M059J (cell line): ENCODE data around the gene SPRR5. TPM values are rescaled to one million over a fixed set of nuclear protein-coding genes. Genes with fewer than 3 reads are reported as not detected.

Experiments used
- DNase-seq: peaks from one replicate; pipeline ENCODE4 v3.0.0-alpha.2; 2012; ENCODE audit warnings: low read depth
- total RNA-seq: library from RNA; depleted of rRNA; stranded (reverse); fragments of >200 nt; shearing (Covaris generic); gene quantifications from 2 replicates; pipeline ENCODE4 v1.2.3, GENCODE V29; 2014

Gene SPRR5
- total RNA-seq, 1 experiment from 2014 or later = not detected

GRCh38 chr1:152946248-152946647, 758 bp upstream of the SPRR5 start:
- no peak for DNase-seq

- DNase-seq = no peak
Observed at GRCh38 chr1:152951711-152952110, 4.7 kb downstream of the SPRR5 start.

GRCh38 chr1:152953761-152954160, 6.8 kb downstream of the SPRR5 start:
- DNase-seq = no peak

GRCh38 chr1:152954436-152954835, 7.4 kb downstream of the SPRR5 start:
- peak; percentile 56 for DNase-seq

GRCh38 chr1:152957561-152957960, 10.6 kb downstream of the SPRR5 start:
- DNase-seq = no peak

GRCh38 chr1:152959273-152959672, 12.3 kb downstream of the SPRR5 start:
- no peak for DNase-seq

GRCh38 chr1:152959801-152960451, 12.9 kb downstream of the SPRR5 start:
- DNase-seq = no peak

- peak; percentile 5 for DNase-seq
Observed at GRCh38 chr1:152960452-152961044, 13.5 kb downstream of the SPRR5 start.

GRCh38 chr1:152961226-152961891, 14.4 kb downstream of the SPRR5 start:
- no peak for DNase-seq

- no peak for DNase-seq
Observed at GRCh38 chr1:152962876-152963415, 15.9 kb downstream of the SPRR5 start.

GRCh38 chr1:152964536-152964935, 17.5 kb downstream of the SPRR5 start:
- DNase-seq = no peak

GRCh38 chr1:152965853-152966252, 18.8 kb downstream of the SPRR5 start:
- DNase-seq = no peak

- no peak for DNase-seq
Observed at GRCh38 chr1:152967201-152967600, 20.2 kb downstream of the SPRR5 start.

GRCh38 chr1:152968248-152968647, 21.2 kb downstream of the SPRR5 start:
- no peak for DNase-seq

- no peak for DNase-seq
Observed at GRCh38 chr1:152969036-152969435, 22.0 kb downstream of the SPRR5 start.

GRCh38 chr1:152970495-152970894, 23.5 kb downstream of the SPRR5 start, which contains the start of gene SPRR4:
TSS of gene SPRR4 (plus strand) at chr1:152970648. CDS start at chr1:152971891, 1,243 bp downstream.
- DNase-seq = no peak

- no peak for DNase-seq
Observed at GRCh38 chr1:152972196-152972886, 25.3 kb downstream of the SPRR5 start.

GRCh38 chr1:152976688-152977087, 29.7 kb downstream of the SPRR5 start:
- no peak for DNase-seq

GRCh38 chr1:152977614-152978013, 30.6 kb downstream of the SPRR5 start:
- no peak for DNase-seq

GRCh38 chr1:152980676-152981075, 33.7 kb downstream of the SPRR5 start:
- no peak for DNase-seq

GRCh38 chr1:152981146-152981871, 34.3 kb downstream of the SPRR5 start:
- DNase-seq = no peak
